DLD1 (cell line): Measurements from ENCODE around the gene EPN3.

Experiments
- in situ Hi-C: cut with HindIII; loops from 2 replicates; pipeline ENCODE4 v1.10.0; 2017; ENCODE audit warnings: low sequenced_read_pairs

The EPN3 gene

DNA sequence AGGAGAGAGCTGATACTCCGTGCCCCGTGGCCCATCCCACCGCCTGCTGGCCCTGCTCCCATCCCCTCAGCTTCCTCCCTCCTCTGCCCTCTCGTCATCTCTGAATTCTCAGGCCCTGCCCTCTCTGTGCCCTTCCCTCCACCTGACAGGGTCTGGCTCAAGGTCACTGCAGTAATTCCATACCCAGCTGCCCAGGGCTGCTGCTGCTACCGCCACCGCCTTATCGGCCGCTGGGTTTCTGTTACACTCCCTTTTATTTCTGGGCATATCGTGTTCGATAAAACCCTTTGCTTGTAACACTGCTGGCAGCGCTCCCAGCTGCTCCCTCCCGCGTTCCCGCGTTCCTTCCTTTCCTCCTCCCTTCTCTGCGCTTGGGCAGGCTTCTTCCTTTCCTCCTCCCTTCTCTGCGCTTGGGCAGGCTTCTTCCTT lies 1.2 kb downstream of the EPN3 start:
- in situ Hi-C loops = no loop called here

GRCh38 chr17:50534222-50534978 lies 1.9 kb downstream of the EPN3 start:
- in situ Hi-C loops = no loop called here

DNA sequence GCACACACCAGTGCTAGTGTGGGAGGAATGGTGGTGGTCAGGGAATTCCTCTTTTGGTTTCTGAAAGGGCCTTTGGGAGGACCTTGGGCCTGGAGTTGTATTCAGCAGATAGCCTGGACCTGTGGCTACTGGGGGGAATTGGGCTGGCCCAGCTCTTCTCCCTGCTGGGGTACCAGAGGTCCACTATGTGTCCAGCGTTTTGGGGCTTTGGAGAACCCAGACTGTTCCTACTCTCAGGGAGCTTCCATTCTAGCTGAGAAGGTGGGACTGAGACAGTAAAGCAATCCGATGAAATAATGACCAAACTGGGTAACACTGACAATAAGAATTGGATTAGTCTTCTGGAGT lies 2.4 kb downstream of the EPN3 start:
- in situ Hi-C loops = no loop called here

DNA sequence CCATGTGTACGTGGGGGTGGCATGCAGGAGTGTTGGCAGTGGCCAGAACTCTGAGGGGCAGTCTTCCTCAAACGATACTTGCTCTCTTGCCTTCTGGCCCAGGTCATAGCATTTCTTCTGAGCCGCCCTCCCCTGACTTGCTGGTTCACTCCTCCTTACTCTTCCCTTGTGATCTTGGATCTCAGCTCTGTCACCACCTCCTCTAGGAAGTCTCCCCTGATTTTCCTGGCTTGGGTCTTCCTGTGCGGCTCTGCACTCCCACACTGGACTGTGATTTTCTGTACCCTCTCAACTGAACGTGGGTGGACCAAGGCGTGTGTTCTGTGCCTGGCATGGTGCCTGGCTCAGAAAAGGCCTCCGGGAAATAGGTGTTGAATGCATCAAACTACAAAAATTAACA lies 2.9 kb downstream of the EPN3 start:
- in situ Hi-C loops = no loop called here

GRCh38 chr17:50536683-50537646 lies 4.4 kb downstream of the EPN3 start:
- in situ Hi-C loops = no loop called here

DNA sequence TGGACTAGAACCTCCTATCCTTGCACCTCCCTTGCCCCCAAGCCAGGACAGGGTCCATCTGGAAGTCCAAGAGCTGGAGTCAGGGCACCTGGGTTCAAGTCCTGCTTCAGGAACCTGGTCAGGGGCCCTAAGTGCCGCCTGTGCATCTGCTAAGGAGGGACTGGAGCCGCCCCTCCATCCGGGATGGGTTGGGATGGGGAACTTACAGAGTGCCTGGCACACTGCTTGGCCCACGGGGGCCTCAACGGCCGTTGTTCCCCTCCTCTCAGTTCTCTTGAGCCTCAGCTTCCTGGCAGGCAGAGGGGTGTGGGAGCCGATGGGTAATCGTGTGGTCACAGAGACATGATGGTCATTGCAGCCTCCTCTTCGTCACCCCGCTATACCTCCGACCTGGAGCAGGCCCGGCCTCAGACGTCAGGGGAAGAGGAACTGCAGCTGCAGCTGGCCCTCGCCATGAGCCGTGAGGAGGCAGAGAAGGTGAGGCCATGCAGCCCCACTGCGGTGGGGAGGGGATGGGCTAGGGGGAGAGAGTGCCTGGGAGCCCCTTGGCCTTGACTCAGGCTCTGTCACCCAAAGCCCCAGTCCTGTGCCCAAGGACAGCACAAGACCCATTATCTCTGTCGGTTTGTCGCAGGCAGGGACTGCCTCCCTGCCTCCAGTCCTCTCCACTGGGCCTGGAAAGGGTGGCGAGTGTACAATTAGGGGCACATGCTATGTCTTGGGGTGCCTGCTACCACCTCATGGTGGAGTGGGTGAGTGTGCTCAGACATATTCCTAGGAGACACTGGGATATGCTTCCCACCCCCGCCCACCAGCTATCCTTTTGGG lies 5.4 kb downstream of the EPN3 start:
- in situ Hi-C loops = no loop called here

GRCh38 chr17:50538549-50539410 lies 6.2 kb downstream of the EPN3 start:
- in situ Hi-C loops = no loop called here

DNA sequence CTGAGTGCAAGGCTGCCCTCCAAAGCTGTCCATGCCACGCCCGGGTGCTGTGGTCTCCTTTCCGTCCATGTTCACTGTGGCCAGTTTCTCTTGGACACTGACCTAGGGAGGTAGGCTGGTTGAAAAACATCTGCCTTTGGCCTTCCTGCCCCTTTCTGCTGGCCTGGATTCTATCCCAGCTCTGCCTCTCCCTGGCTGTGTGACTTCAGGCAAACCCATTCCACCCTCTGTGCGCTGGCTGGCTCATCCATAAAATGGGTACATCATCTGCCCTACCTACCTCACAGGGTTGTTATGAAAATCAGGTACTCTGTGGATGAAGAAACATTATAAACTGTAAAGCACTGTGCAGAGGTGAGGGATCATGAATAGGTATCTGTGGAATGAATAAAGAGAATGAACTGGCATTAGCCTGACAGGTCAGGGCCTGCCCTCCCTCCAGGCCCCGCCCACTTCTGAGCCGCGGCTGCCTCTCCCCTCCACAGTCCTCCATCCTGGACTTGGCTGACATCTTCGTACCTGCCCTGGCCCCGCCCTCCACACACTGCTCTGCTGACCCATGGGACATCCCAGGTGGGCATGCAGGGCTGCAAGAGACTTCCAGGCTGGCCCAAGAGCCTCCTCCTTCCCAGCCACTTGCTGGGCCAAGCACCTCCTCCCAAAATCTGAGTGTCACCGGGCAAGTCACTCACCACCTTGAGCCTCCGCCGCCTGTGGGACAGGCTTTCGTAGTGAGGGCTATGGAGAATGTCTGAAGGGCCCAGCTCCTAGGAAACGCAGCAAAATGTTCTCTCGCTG lies 7.4 kb downstream of the EPN3 start:
- in situ Hi-C loops = no loop called here

DNA sequence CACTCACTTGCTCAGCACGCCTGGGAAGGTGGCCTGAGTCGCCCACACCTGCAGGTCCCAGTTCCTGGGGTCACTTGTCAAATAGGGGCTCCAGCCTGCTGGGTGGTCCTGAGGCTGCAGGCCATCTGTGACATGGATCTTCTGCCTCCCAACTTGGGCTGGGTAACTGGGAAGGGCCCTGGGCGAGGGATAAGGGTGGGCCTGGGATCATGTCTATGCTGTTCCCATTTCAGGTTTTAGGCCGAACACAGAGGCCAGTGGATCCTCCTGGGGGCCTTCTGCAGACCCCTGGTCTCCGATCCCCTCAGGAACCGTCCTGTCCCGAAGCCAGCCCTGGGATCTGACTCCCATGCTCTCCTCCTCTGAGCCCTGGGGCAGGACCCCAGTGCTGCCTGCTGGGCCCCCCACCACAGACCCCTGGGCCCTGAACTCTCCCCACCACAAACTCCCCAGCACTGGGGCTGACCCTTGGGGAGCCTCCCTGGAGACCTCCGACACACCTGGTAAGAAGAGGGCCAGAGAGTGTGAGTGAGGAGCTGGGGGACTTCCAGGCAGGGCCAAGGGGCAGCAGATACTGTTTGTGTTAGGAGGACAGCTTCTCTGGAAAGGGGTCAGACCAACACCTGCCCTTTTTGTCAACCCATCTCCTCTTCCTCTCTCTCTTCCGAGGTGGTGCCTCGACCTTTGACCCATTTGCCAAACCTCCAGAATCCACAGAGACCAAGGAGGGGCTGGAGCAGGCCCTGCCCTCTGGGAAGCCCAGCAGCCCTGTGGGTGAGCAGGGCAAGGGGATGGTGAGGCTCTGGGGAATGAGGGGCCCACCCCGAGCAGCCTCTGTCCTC lies 8.2 kb downstream of the EPN3 start:
- in situ Hi-C loops = no loop called here

DNA sequence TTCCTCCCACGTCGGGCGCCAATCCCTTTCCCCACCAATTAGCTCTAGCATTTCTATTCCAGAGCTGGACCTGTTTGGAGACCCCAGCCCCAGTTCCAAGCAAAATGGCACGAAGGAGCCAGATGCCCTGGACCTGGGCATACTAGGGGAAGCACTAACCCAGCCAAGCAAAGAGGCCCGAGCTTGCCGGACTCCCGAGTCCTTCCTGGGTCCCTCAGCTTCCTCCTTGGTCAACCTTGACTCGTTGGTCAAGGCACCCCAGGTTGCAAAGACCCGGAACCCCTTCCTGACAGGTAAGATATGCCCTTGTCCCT lies 8.8 kb downstream of the EPN3 start:
- in situ Hi-C loops = no loop called here

GRCh38 chr17:50541716-50542688 lies 9.5 kb downstream of the EPN3 start:
- in situ Hi-C loops = no loop called here

GRCh38 chr17:50542795-50543774 lies 10.6 kb downstream of the EPN3 start:
- in situ Hi-C loops = no loop called here

- in situ Hi-C loops = no loop called here
These were observed 12.0 kb downstream of the EPN3 start for GRCh38 chr17:50544516-50544915.

DNA sequence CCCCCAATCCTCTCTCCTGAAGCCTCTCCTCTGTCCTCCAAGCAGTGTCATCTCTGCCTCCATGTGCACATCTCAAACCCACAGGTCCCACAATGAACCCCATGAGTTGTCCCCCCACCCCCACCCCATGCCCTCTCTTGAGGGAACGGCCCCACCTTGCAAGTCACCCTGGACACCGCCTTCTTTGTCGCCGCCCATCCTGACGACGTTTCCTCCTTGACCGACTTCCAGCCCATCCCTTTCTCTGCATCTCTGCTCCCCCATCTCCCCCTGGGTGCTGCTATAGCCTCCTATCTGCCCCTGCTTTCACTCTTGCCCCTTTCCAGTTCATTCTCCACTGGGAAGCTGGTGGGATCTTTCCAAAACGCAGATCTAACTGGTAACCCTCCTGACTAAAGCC lies 12.8 kb downstream of the EPN3 start:
- in situ Hi-C loops = no loop called here

GRCh38 chr17:50546701-50547034 lies 14.1 kb downstream of the EPN3 start:
- in situ Hi-C loops = no loop called here

DNA sequence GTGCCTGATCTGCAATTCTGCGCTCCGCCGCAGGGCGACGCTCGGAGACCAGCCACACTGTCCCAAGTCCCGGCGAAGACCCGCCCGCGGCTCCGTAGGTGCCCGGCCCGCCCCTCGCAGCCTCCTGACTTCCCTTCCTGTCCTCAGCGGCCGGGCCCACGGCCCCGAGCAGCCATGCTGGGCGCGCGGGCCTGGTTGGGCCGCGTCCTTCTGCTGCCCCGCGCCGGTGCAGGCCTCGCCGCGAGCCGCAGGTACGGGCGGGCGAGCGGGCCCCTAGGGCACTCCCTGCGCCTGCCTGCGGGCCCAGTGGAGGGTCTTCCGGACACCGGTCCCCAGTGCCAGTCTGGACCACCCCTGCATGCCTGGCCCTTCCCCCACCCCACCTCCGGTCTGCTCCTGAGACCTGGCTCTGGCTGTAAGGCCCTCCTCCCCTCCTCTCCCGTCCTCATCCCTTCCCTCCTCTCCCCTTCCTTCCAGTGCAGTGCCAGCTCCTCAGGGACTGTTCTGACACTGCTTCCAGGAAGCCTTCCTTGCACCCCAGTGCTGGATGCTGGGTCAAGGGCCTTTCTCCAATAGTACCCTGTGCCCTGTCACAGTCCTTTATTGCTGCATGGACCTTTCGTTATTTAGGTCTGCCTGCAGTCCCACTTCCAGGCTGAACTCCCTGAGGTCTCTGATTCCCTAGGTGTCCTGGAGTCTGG lies 14.7 kb downstream of the EPN3 start, which contains the start of gene SPATA20:
Gene SPATA20, plus strand, starts transcription at position 140 of the 701 bp plus-strand sequence. Its CDS starts 35 bp downstream, at position 175.
- in situ Hi-C loops = no loop called here
